HS-5 (cell line): Measurements from ENCODE around the gene XPO5.
"Not testable (repeated sequence)": the region's sequence is repeated elsewhere in the genome, so short reads cannot be mapped to it uniquely, and the experiment has no call there.

Experiments
- DNase-seq: peaks from one replicate; pipeline ENCODE4 v3.0.0-alpha.2; 2012; ENCODE audit warnings: low read depth

The XPO5 gene

GRCh38 chr6:43584892-43585570 lies 9.2 kb upstream of the XPO5 start:
- peak; percentile 68 for DNase-seq

- no peak for DNase-seq
These were observed 7.1 kb upstream of the XPO5 start for GRCh38 chr6:43582911-43583310.

- no peak for DNase-seq
These were observed 3.3 kb upstream of the XPO5 start for GRCh38 chr6:43579171-43579570.

- DNase-seq: no peak
These were observed 2.9 kb upstream of the XPO5 start for GRCh38 chr6:43578748-43579147.

GRCh38 chr6:43575105-43575771 lies 600 bp downstream of the XPO5 start:
- DNase-seq: no peak

- no peak for DNase-seq
These were observed 3.8 kb downstream of the XPO5 start for GRCh38 chr6:43572015-43572414.

GRCh38 chr6:43570876-43571441 lies 4.9 kb downstream of the XPO5 start:
- DNase-seq: no peak

- no peak for DNase-seq
These were observed 16.5 kb downstream of the XPO5 start for GRCh38 chr6:43559328-43559727.

- not testable (repeated sequence) for DNase-seq
These were observed 18.2 kb downstream of the XPO5 start for GRCh38 chr6:43557620-43558019.

GRCh38 chr6:43547222-43547621 lies 28.6 kb downstream of the XPO5 start:
- no peak for DNase-seq

GRCh38 chr6:43544461-43544860 lies 31.4 kb downstream of the XPO5 start:
- DNase-seq: no peak

- DNase-seq: no peak
These were observed 33.9 kb downstream of the XPO5 start for GRCh38 chr6:43541774-43542471.

GRCh38 chr6:43540507-43540906 lies 35.3 kb downstream of the XPO5 start:
- no peak for DNase-seq

- not testable (repeated sequence) for DNase-seq
These were observed 36.4 kb downstream of the XPO5 start for GRCh38 chr6:43539409-43539808.

- not testable (repeated sequence) for DNase-seq
These were observed 36.9 kb downstream of the XPO5 start for GRCh38 chr6:43538986-43539385.

GRCh38 chr6:43532201-43532600 lies 43.6 kb downstream of the XPO5 start:
- no peak for DNase-seq

- no peak for DNase-seq
These were observed 51.3 kb downstream of the XPO5 start for GRCh38 chr6:43524483-43524961.

GRCh38 chr6:43523284-43523683 lies 52.6 kb downstream of the XPO5 start:
- no peak for DNase-seq

- no peak for DNase-seq
These were observed 53.1 kb downstream of the XPO5 start for GRCh38 chr6:43522547-43523261.

GRCh38 chr6:43521836-43522235 lies 54.0 kb downstream of the XPO5 start:
- no peak for DNase-seq

GRCh38 chr6:43520097-43520496 lies 55.7 kb downstream of the XPO5 start:
- no peak for DNase-seq
